Ascending aorta (tissue), 2 donors: ENCODE measurements around the gene PIF1. TPM values are rescaled to one million over a fixed set of nuclear protein-coding genes. Genes with fewer than 3 reads are reported as not detected.

Experiments
- DNase-seq, 2 donors: peaks; one replicate each; pipeline ENCODE4 v3.0.0-alpha.2; 2019; ENCODE audit warnings: low spot score in 2 of 2
- H3K27ac ChIP-seq, 2 donors: fragments of 200-600 bp; sonication (generic); one replicate each; pipeline ENCODE4 v1.5.1; 2016 to 2017; ENCODE audit warnings: mild to moderate bottlenecking in 1 of 2
- H3K27me3 ChIP-seq: fragments of 200-600 bp; sonication (generic); one replicate; pipeline ENCODE4 v1.5.1; 2017
- H3K36me3 ChIP-seq, 2 donors: fragments of 200-600 bp; sonication (generic); one replicate each; pipeline ENCODE4 v1.5.1; 2016
- H3K4me1 ChIP-seq, 2 donors: fragments of 200-600 bp; sonication (generic); one replicate each; pipeline ENCODE4 v1.5.1; 2016 to 2017; ENCODE audit warnings: mild to moderate bottlenecking in 1 of 2
- H3K4me3 ChIP-seq, 2 donors: fragments of 200-600 bp; sonication (generic); one replicate each; pipeline ENCODE4 v1.5.1; 2016 to 2017; ENCODE audit warnings: mild to moderate bottlenecking in 1 of 2
- H3K9me3 ChIP-seq, 2 donors: fragments of 200-600 bp; sonication (generic); one replicate each; pipeline ENCODE4 v1.5.1; 2016
- intact Hi-C: fragments of 100-400 bp; cut with DNase I; formaldehyde crosslinking; loops from one replicate; pipeline ENCODE4 v1.15.1; 2023
- total RNA-seq: library from RNA; depleted of rRNA; stranded (reverse); fragments of >200 nt; gene quantifications from one replicate; pipeline ENCODE4 v1.1.0, GENCODE V29; 2016
- TF ChIP-seq, protein P1 (sequence below), 3 experiments: fragments of 200-600 bp in 2 of 3; fragments of 450-650 bp in 1 of 3; sonication (generic) in 2 of 3; IDR thresholded peaks; one replicate each; pipeline ENCODE4 v1.5.1; 2016 to 2019; ENCODE audit warnings: antibody characterized with exemption in 3 of 3, mild to moderate bottlenecking in 1 of 3, moderate library complexity in 1 of 3

Gene PIF1
- total RNA-seq, 1 donor from 2014 or later, result not detected

DNA sequence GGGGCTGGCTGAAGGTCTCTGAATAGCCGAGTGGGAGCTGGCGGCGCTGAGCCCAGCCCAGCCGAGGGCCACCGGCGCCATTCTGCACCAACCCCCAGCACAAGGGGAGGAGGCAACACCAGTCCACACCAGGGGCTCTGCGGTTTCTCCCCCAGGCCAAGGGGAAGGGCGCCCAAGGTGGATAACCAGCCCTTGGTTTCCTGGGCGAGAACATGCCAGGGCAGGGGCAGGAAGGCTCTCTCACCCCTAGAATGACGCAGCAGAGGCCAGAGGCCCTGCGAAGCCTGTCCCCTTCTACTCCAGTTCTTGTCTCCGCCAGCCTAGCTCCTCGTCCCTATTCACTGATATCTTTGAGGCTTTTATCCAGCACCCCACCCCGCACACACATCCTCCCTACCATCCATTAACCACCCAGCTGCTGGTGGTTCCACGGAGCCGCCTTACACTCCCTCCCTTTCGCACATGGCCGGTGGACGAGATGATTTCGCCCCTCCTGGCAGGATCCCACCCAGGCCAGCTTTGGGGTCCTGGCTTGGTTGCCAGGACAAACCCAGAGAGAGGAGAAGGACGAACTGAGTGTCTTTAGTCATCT is 51.3 kb downstream of the PIF1 start:
- DNase-seq, result no peak
- TF ChIP-seq, protein P1, sequence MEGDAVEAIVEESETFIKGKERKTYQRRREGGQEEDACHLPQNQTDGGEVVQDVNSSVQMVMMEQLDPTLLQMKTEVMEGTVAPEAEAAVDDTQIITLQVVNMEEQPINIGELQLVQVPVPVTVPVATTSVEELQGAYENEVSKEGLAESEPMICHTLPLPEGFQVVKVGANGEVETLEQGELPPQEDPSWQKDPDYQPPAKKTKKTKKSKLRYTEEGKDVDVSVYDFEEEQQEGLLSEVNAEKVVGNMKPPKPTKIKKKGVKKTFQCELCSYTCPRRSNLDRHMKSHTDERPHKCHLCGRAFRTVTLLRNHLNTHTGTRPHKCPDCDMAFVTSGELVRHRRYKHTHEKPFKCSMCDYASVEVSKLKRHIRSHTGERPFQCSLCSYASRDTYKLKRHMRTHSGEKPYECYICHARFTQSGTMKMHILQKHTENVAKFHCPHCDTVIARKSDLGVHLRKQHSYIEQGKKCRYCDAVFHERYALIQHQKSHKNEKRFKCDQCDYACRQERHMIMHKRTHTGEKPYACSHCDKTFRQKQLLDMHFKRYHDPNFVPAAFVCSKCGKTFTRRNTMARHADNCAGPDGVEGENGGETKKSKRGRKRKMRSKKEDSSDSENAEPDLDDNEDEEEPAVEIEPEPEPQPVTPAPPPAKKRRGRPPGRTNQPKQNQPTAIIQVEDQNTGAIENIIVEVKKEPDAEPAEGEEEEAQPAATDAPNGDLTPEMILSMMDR (IDR thresholded peaks at IDR 0.05), result no peak
- H3K4me3 ChIP-seq, result peak overlapping the region; percentile 80 to 85
- no peak overlapping the region for H3K27ac ChIP-seq
- no peaks in the 10 kb centered on the region for H3K36me3 ChIP-seq
- intact Hi-C loops, result no loop called here
- no peaks in the 10 kb centered on the region for H3K9me3 ChIP-seq
- H3K4me1 ChIP-seq, result peaks cover 3 to 6% of the 10 kb centered on the region in 2 donors
- H3K27me3 ChIP-seq, result no peaks in the 10 kb centered on the region

DNA sequence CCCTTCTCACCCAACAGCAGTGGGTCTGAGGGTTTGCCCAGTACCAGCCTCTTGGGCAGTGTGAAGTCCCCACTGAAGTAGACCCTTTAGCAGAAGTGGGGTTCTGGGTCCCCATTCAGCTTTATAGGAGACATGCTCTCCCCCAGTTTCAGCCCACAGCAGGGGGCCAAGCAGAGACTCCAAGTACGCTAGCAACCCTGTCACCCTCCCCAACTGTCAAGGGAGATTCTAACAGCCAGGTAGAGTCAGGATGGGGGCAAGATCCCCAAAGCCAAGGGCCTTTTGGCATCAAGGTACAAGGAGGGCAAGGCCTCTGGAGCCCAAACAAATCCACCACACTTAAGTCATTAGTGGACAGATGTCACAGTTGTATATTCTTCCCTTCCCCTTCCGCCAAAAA is 51.8 kb downstream of the PIF1 start:
- DNase-seq, result no peak
- H3K4me3 ChIP-seq, result no peak overlapping the region
- peaks cover 3 to 6% of the 10 kb centered on the region in 2 donors for H3K4me1 ChIP-seq
- H3K36me3 ChIP-seq, result no peaks in the 10 kb centered on the region
- H3K27me3 ChIP-seq, result no peaks in the 10 kb centered on the region
- no peaks in the 10 kb centered on the region for H3K9me3 ChIP-seq
- intact Hi-C loops, result no loop called here
- no peak overlapping the region for H3K27ac ChIP-seq
- TF ChIP-seq, protein P1 (IDR thresholded peaks at IDR 0.05), result no peak

DNA sequence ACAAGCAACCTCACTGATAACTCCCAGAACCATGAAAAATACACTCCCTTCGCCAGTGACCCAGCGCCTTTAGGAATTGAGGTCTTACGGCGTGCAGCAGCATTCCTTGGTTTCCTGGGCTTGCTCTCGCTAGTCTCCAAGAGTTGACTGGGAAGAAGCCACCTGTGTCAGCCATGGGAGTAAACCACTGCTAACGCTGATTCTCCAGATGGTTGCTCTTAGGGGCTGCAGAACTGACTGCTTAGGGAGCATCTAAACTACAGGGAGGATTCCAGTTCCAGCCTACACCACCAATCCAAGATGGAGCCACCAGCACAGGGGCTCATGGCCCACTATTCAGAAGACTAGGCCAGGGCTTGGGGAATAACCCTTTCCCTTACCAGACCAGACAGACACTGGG is 52.5 kb downstream of the PIF1 start:
- H3K9me3 ChIP-seq, result no peaks in the 10 kb centered on the region
- intact Hi-C loops, result no loop called here
- TF ChIP-seq, protein P1 (IDR thresholded peaks at IDR 0.05), result no peak
- H3K4me1 ChIP-seq, result peaks cover 3 to 6% of the 10 kb centered on the region in 2 donors
- H3K4me3 ChIP-seq, result no peak overlapping the region
- H3K36me3 ChIP-seq, result no peaks in the 10 kb centered on the region
- H3K27me3 ChIP-seq, result no peaks in the 10 kb centered on the region
- DNase-seq, result no peak
- no peak overlapping the region for H3K27ac ChIP-seq

DNA sequence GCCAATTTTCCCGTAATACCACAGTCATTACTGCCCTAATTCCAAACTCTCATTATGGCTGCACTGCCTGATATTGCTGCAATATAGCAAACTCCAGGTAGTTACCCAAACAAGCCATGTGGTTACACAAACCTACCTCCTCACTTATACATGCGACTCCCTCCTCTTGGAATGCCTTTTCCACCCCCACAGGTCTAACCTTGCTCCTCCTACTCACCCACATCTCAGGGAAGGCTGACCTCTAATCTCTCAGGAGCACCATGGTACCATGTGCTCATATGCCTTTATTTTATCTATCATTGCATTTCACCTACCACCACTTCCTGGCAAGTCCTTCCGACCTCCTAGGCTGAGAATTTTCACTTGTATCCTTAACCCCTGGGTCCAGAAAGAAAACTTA is 53.0 kb downstream of the PIF1 start:
- H3K4me3 ChIP-seq, result no peak overlapping the region
- no peaks in the 10 kb centered on the region for H3K27me3 ChIP-seq
- no peak for DNase-seq
- H3K4me1 ChIP-seq, result peaks cover 3 to 6% of the 10 kb centered on the region in 2 donors
- H3K36me3 ChIP-seq, result no peaks in the 10 kb centered on the region
- TF ChIP-seq, protein P1 (IDR thresholded peaks at IDR 0.05), result no peak
- intact Hi-C loops, result no loop called here
- no peak overlapping the region for H3K27ac ChIP-seq
- H3K9me3 ChIP-seq, result no peaks in the 10 kb centered on the region

DNA sequence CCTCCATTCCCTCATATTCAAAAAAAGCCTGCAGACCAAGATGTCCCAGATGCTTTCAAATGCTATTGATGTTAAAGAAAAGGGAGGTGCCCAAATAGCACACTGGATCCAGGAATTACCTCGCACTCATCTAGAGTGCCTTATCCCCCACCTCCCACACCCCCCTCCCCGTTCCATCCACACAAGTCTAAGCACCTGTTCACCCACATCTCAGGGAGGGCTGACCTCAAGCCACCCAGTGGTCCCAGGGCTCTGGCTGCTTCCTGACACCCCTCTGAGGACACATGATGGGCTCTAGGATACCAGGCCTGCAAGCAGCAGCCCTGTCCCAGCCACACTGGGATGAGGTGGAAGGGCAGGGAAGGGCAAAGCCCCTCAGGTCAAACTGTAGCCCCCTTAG is 54.8 kb downstream of the PIF1 start:
- Histone ChIP-seq H3K27me3 (no peaks in the 10 kb centered on the region), H3K4me1 (no peaks in the 10 kb centered on the region), H3K9me3 (no peaks in the 10 kb centered on the region), H3K4me3 (no peak overlapping the region), H3K27ac (no peak overlapping the region), H3K36me3 (no peaks in the 10 kb centered on the region)
- TF ChIP-seq, protein P1 (IDR thresholded peaks at IDR 0.05), result no peak
- intact Hi-C loops, result no loop called here
- no peak for DNase-seq

DNA sequence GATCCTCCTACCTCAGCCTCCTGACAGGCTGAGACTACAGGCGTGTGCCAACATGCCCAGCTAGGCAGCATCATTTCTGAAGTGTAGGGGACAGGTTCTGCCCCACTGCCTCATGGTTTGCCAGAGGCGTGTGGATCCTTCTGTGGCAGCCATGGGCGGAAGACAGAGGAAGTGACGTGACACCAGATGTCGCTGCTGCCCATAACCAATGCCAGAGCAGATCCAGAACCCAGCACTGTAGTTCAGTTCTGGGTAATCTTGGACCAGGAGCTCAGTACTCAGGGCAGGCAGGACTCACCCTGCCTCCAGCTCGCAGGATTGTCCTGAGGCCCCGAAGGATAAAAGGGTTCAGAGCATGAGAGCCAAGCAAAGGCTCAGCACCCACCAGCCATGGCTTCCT is 58.2 kb downstream of the PIF1 start:
- no peak overlapping the region for H3K4me3 ChIP-seq
- H3K36me3 ChIP-seq, result no peaks in the 10 kb centered on the region
- H3K27me3 ChIP-seq, result no peaks in the 10 kb centered on the region
- TF ChIP-seq, protein P1 (IDR thresholded peaks at IDR 0.05), result no peak
- intact Hi-C loops, result no loop called here
- no peak overlapping the region for H3K27ac ChIP-seq
- H3K4me1 ChIP-seq, result no peaks in the 10 kb centered on the region
- no peak for DNase-seq
- H3K9me3 ChIP-seq, result no peaks in the 10 kb centered on the region
